Progenitor cell of endocrine pancreas (in vitro differentiated cells): ENCODE data around the gene GTPBP10. TPM values are rescaled to one million over a fixed set of nuclear protein-coding genes. Genes with fewer than 3 reads are reported as not detected.
A peak's percentile ranks its signal among the peaks of the same experiment; 100 is the strongest.

ENCODE experiments used
- DNase-seq: peaks from one replicate; pipeline ENCODE4 v3.0.0; 2021; ENCODE audit warnings: low spot score; ENCODE audit not compliant: unreplicated experiment
- H3K27ac Mint-ChIP-seq: 2 replicates; pipeline ENCODE4 v1.8.0; 2021; ENCODE audit warnings: mild to moderate bottlenecking, moderate library complexity, mixed read lengths
- H3K27me3 Mint-ChIP-seq: 2 replicates; pipeline ENCODE4 v1.8.0; 2021; ENCODE audit warnings: mixed read lengths
- H3K36me3 Mint-ChIP-seq: 2 replicates; pipeline ENCODE4 v1.8.0; 2022; ENCODE audit warnings: mixed read lengths; ENCODE audit not compliant: insufficient read depth
- H3K4me1 Mint-ChIP-seq: 2 replicates; pipeline ENCODE4 v1.8.0; 2021; ENCODE audit warnings: low read depth, mixed read lengths
- H3K4me3 Mint-ChIP-seq: 2 replicates; pipeline ENCODE4 v1.8.0; 2021; ENCODE audit warnings: low read depth, mild to moderate bottlenecking, moderate library complexity, mixed read lengths
- H3K9me3 Mint-ChIP-seq: 2 replicates; pipeline ENCODE4 v1.8.0; 2021; ENCODE audit warnings: low read depth, mixed read lengths
- total RNA-seq: library from RNA; stranded (reverse); gene quantifications from 2 replicates; pipeline ENCODE4 v1.2.1, GENCODE V29; 2021
- TF ChIP-seq, protein P1 (sequence below): fragments of 200-600 bp; sonication (generic); IDR thresholded peaks from one replicate; pipeline ENCODE4 v1.5.0; 2021; ENCODE audit warnings: antibody characterized with exemption, mild to moderate bottlenecking; ENCODE audit not compliant: unreplicated experiment

GTPBP10 gene
- total RNA-seq, 1 donor from 2014 or later = 25.1 TPM

- no peak for DNase-seq
- TF ChIP-seq, protein P1, sequence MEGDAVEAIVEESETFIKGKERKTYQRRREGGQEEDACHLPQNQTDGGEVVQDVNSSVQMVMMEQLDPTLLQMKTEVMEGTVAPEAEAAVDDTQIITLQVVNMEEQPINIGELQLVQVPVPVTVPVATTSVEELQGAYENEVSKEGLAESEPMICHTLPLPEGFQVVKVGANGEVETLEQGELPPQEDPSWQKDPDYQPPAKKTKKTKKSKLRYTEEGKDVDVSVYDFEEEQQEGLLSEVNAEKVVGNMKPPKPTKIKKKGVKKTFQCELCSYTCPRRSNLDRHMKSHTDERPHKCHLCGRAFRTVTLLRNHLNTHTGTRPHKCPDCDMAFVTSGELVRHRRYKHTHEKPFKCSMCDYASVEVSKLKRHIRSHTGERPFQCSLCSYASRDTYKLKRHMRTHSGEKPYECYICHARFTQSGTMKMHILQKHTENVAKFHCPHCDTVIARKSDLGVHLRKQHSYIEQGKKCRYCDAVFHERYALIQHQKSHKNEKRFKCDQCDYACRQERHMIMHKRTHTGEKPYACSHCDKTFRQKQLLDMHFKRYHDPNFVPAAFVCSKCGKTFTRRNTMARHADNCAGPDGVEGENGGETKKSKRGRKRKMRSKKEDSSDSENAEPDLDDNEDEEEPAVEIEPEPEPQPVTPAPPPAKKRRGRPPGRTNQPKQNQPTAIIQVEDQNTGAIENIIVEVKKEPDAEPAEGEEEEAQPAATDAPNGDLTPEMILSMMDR = no peak
- Mint-ChIP-seq H3K27me3 (no peaks in the 10 kb centered on the region), H3K36me3 (peaks cover 3% of the 10 kb centered on the region), H3K4me1 (no peaks in the 10 kb centered on the region), H3K27ac (no peak overlapping the region), H3K4me3 (no peak overlapping the region), H3K9me3 (peaks cover 10% of the 10 kb centered on the region)
Measured at GRCh38 chr7:90390926-90391325, 44.4 kb downstream of the GTPBP10 start.

DNA sequence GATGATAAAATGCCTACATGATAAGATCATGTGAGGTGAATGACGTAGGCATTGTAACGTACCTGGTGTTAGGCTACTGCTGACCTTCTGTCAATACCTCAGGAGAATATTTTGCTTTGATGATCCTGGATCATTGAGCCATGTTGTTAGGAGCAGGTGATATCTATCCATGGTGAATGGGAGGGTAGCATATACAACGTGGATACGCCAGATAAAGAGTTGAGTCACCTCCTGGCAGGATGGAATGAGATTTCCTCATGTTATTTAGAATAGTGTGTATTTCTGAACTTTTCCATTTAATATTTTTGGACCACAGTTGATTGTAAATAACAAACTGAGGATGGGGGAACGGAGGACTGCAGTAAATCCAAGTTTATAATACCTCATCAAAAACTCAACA is 45.0 kb downstream of the GTPBP10 start:
- Mint-ChIP-seq H3K36me3 (no peaks in the 10 kb centered on the region), H3K27me3 (no peaks in the 10 kb centered on the region), H3K4me1 (no peaks in the 10 kb centered on the region), H3K4me3 (no peak overlapping the region), H3K27ac (no peak overlapping the region), H3K9me3 (peaks cover 10% of the 10 kb centered on the region)
- TF ChIP-seq, protein P1 = no peak
- DNase-seq = no peak

- Mint-ChIP-seq H3K4me3 (no peak overlapping the region), H3K4me1 (no peaks in the 10 kb centered on the region), H3K27ac (no peak overlapping the region), H3K9me3 (peaks cover 16% of the 10 kb centered on the region), H3K36me3 (no peaks in the 10 kb centered on the region), H3K27me3 (peaks cover 21% of the 10 kb centered on the region)
- TF ChIP-seq, protein P1 = no peak
- no peak for DNase-seq
Measured at GRCh38 chr7:90396420-90396819, 49.9 kb downstream of the GTPBP10 start.

DNA sequence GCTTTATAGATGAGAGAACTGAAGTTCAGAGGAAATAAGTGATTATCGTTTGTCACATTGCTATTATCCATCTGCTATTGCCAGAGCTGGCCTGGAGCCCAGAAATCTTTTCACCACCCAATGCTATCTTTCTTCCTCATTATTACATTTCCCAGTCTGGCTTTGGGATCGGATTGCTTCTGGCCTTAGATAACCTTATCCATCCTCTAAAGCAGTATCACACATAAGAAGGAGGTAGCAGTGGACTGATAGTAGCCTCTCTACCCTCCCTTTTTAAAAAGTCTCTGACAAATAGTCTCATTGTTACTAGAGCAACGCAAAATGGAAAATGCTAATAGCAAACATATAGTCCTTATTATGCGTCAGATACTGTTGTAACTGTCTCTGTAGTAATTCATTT is 55.5 kb downstream of the GTPBP10 start:
- Mint-ChIP-seq H3K4me3 (no peak overlapping the region), H3K27ac (no peak overlapping the region), H3K4me1 (peaks cover 8% of the 10 kb centered on the region), H3K9me3 (peaks cover 6% of the 10 kb centered on the region), H3K27me3 (peaks cover 28% of the 10 kb centered on the region), H3K36me3 (no peaks in the 10 kb centered on the region)
- no peak for DNase-seq
- TF ChIP-seq, protein P1 = no peak

GRCh38 chr7:90402785-90403173 is 56.3 kb downstream of the GTPBP10 start:
- no peak overlapping the region for H3K27ac Mint-ChIP-seq
- TF ChIP-seq, protein P1 = no peak
- H3K9me3 Mint-ChIP-seq = peaks cover 6% of the 10 kb centered on the region
- DNase-seq = no peak
- H3K4me1 Mint-ChIP-seq = peaks cover 15% of the 10 kb centered on the region
- peak overlapping the region; percentile 98 for H3K4me3 Mint-ChIP-seq
- H3K36me3 Mint-ChIP-seq = peaks cover 4% of the 10 kb centered on the region
- peaks cover 28% of the 10 kb centered on the region for H3K27me3 Mint-ChIP-seq
